ENCODE data around the gene ARHGAP4.
A peak's percentile ranks its signal among the peaks of the same experiment; 100 is the strongest.

ARHGAP4 gene

GRCh38 chrX:153971124-153971449 lies 45.0 kb upstream of the ARHGAP4 start:
- peak overlapping the region; percentile 90 for H3K9ac ChIP-seq (ENCODE audit: low read depth, low read length, poor library complexity)
- H2BK15ac ChIP-seq (ENCODE audit: low read length) = no peak overlapping the region
- peak overlapping the region; percentile 78 for H2AFZ ChIP-seq (ENCODE audit: low read length)
- H2BK120ac ChIP-seq (ENCODE audit: low read depth, low read length) = peak overlapping the region; percentile 91
- peaks cover 0 to 34% of the 10 kb centered on the region in 2 donors for H3K36me3 ChIP-seq (replicated peaks in 1 of 2; ENCODE audit: control insufficient read depth in 2 of 2, insufficient read depth in 2 of 2, low read length in 2 of 2)
- H3K18ac ChIP-seq (ENCODE audit: low read length) = peak overlapping the region; percentile 98
- WGBS, 2 donors (ENCODE audit: extremely low coverage in 2 of 2, insufficient read length in 2 of 2, insufficient replicate concordance in 1 of 2) = no CpG with 5 or more reads among the region's 34 CpGs
- H3K4ac ChIP-seq (ENCODE audit: low read length) = no peak overlapping the region
- H3K4me2 ChIP-seq (ENCODE audit: insufficient read depth, low read length, poor library complexity, severe bottlenecking) = peak overlapping the region; percentile 57
- peak overlapping the region; percentile 94 for H2AK5ac ChIP-seq (ENCODE audit: low read depth, low read length)
- peak overlapping the region; percentile 66 to 88 for H3K4me3 ChIP-seq (ENCODE audit: low read length in 2 of 2)
- H2BK12ac ChIP-seq (ENCODE audit: low read length) = no peak overlapping the region
- H3K4me1 ChIP-seq (ENCODE audit: control insufficient read depth in 2 of 2, insufficient read depth in 1 of 2, low read depth in 1 of 2, low read length in 2 of 2) = peaks cover 18 to 32% of the 10 kb centered on the region in 2 donors
- peaks cover 0 to 16% (median 0%) of the 10 kb centered on the region in 3 experiments for H3K27me3 ChIP-seq (ENCODE audit: control insufficient read depth in 3 of 3, insufficient read depth in 3 of 3, low read depth in 1 of 3, low read length in 3 of 3)
- H3K79me1 ChIP-seq (ENCODE audit: low read depth, low read length) = peaks cover 8% of the 10 kb centered on the region
- H3K14ac ChIP-seq (ENCODE audit: low read length) = peak overlapping the region; percentile 71
- peak overlapping the region; percentile 87 for H2BK5ac ChIP-seq (ENCODE audit: low read length)
- peak overlapping the region; percentile 99 for H3K27ac ChIP-seq (replicated peaks; ENCODE audit: low read length)
- H3K23ac ChIP-seq (ENCODE audit: low read depth, low read length, poor library complexity) = peak overlapping the region; percentile 85
- H4K91ac ChIP-seq (ENCODE audit: low read depth, low read length, poor library complexity) = no peak overlapping the region
- DNase-seq (ENCODE audit: low spot score) = peak; percentile 58
- H4K8ac ChIP-seq (ENCODE audit: low read depth, low read length) = peak overlapping the region; percentile 3
- no peaks in the 10 kb centered on the region for H3K9me3 ChIP-seq (replicated peaks in 1 of 2; ENCODE audit: control insufficient read depth in 2 of 2, insufficient read depth in 1 of 2, low read depth in 1 of 2, low read length in 2 of 2)

- peak overlapping the region; percentile 81 for H2AK5ac ChIP-seq (ENCODE audit: low read depth, low read length)
- H3K4ac ChIP-seq (ENCODE audit: low read length) = no peak overlapping the region
- H2BK15ac ChIP-seq (ENCODE audit: low read length) = no peak overlapping the region
- H3K4me3 ChIP-seq (ENCODE audit: low read length in 2 of 2) = peak overlapping the region; percentile 66 to 88
- peak overlapping the region; percentile 98 for H3K18ac ChIP-seq (ENCODE audit: low read length)
- H3K9ac ChIP-seq (ENCODE audit: low read depth, low read length, poor library complexity) = peak overlapping the region; percentile 90
- WGBS, 2 donors (ENCODE audit: extremely low coverage in 2 of 2, insufficient read length in 2 of 2, insufficient replicate concordance in 1 of 2) = no CpG with 5 or more reads among the region's 49 CpGs
- DNase-seq (ENCODE audit: low spot score) = peak; percentile 46
- H3K79me1 ChIP-seq (ENCODE audit: low read depth, low read length) = peaks cover 8% of the 10 kb centered on the region
- H3K9me3 ChIP-seq (replicated peaks in 1 of 2; ENCODE audit: control insufficient read depth in 2 of 2, insufficient read depth in 1 of 2, low read depth in 1 of 2, low read length in 2 of 2) = no peaks in the 10 kb centered on the region
- no peak overlapping the region for H4K91ac ChIP-seq (ENCODE audit: low read depth, low read length, poor library complexity)
- H2AFZ ChIP-seq (ENCODE audit: low read length) = peak overlapping the region; percentile 78
- peaks cover 18 to 32% of the 10 kb centered on the region in 2 donors for H3K4me1 ChIP-seq (ENCODE audit: control insufficient read depth in 2 of 2, insufficient read depth in 1 of 2, low read depth in 1 of 2, low read length in 2 of 2)
- peak overlapping the region; percentile 99 for H3K27ac ChIP-seq (replicated peaks; ENCODE audit: low read length)
- peak overlapping the region; percentile 85 for H3K23ac ChIP-seq (ENCODE audit: low read depth, low read length, poor library complexity)
- peak overlapping the region; percentile 38 for H3K14ac ChIP-seq (ENCODE audit: low read length)
- H3K36me3 ChIP-seq (replicated peaks in 1 of 2; ENCODE audit: control insufficient read depth in 2 of 2, insufficient read depth in 2 of 2, low read length in 2 of 2) = peaks cover 0 to 38% of the 10 kb centered on the region in 2 donors
- H2BK5ac ChIP-seq (ENCODE audit: low read length) = peak overlapping the region; percentile 87
- peak overlapping the region; percentile 57 for H3K4me2 ChIP-seq (ENCODE audit: insufficient read depth, low read length, poor library complexity, severe bottlenecking)
- H4K8ac ChIP-seq (ENCODE audit: low read depth, low read length) = no peak overlapping the region
- H3K27me3 ChIP-seq (ENCODE audit: control insufficient read depth in 3 of 3, insufficient read depth in 3 of 3, low read depth in 1 of 3, low read length in 3 of 3) = peaks cover 0 to 12% (median 0%) of the 10 kb centered on the region in 3 experiments
- no peak overlapping the region for H2BK120ac ChIP-seq (ENCODE audit: low read depth, low read length)
- no peak overlapping the region for H2BK12ac ChIP-seq (ENCODE audit: low read length)
Observed at GRCh38 chrX:153970357-153971123, 44.5 kb upstream of the ARHGAP4 start.

- no peak for DNase-seq (ENCODE audit: low spot score)
- H2BK12ac ChIP-seq (ENCODE audit: low read length) = no peak overlapping the region
- H3K9ac ChIP-seq (ENCODE audit: low read depth, low read length, poor library complexity) = peak overlapping the region; percentile 21
- H3K4ac ChIP-seq (ENCODE audit: low read length) = no peak overlapping the region
- H2BK15ac ChIP-seq (ENCODE audit: low read length) = no peak overlapping the region
- H2BK5ac ChIP-seq (ENCODE audit: low read length) = no peak overlapping the region
- H3K79me1 ChIP-seq (ENCODE audit: low read depth, low read length) = peaks cover 8% of the 10 kb centered on the region
- H3K4me3 ChIP-seq (ENCODE audit: low read length in 2 of 2) = peak overlapping the region; percentile 66 to 80
- H3K4me1 ChIP-seq (ENCODE audit: control insufficient read depth in 2 of 2, insufficient read depth in 1 of 2, low read depth in 1 of 2, low read length in 2 of 2) = peaks cover 18 to 32% of the 10 kb centered on the region in 2 donors
- peak overlapping the region; percentile 70 for H3K27ac ChIP-seq (replicated peaks; ENCODE audit: low read length)
- H4K8ac ChIP-seq (ENCODE audit: low read depth, low read length) = no peak overlapping the region
- H3K14ac ChIP-seq (ENCODE audit: low read length) = no peak overlapping the region
- H2AK5ac ChIP-seq (ENCODE audit: low read depth, low read length) = no peak overlapping the region
- no CpG with 5 or more reads among the region's 26 CpGs for WGBS, 2 donors (ENCODE audit: extremely low coverage in 2 of 2, insufficient read length in 2 of 2, insufficient replicate concordance in 1 of 2)
- H2BK120ac ChIP-seq (ENCODE audit: low read depth, low read length) = no peak overlapping the region
- peaks cover 0 to 15% (median 0%) of the 10 kb centered on the region in 3 experiments for H3K27me3 ChIP-seq (ENCODE audit: control insufficient read depth in 3 of 3, insufficient read depth in 3 of 3, low read depth in 1 of 3, low read length in 3 of 3)
- peak overlapping the region; percentile 69 for H3K4me2 ChIP-seq (ENCODE audit: insufficient read depth, low read length, poor library complexity, severe bottlenecking)
- H3K18ac ChIP-seq (ENCODE audit: low read length) = no peak overlapping the region
- H3K36me3 ChIP-seq (replicated peaks in 1 of 2; ENCODE audit: control insufficient read depth in 2 of 2, insufficient read depth in 2 of 2, low read length in 2 of 2) = peaks cover 0 to 44% of the 10 kb centered on the region in 2 donors
- peak overlapping the region; percentile 17 for H3K23ac ChIP-seq (ENCODE audit: low read depth, low read length, poor library complexity)
- H3K9me3 ChIP-seq (replicated peaks in 1 of 2; ENCODE audit: control insufficient read depth in 2 of 2, insufficient read depth in 1 of 2, low read depth in 1 of 2, low read length in 2 of 2) = no peaks in the 10 kb centered on the region
- H4K91ac ChIP-seq (ENCODE audit: low read depth, low read length, poor library complexity) = no peak overlapping the region
- H2AFZ ChIP-seq (ENCODE audit: low read length) = peak overlapping the region; percentile 53
Observed at GRCh38 chrX:153969904-153970356, 43.9 kb upstream of the ARHGAP4 start.

- Histone ChIP-seq H4K8ac (ENCODE audit: low read depth, low read length) (no peak overlapping the region), H3K9me3 (replicated peaks in 1 of 2; ENCODE audit: control insufficient read depth in 2 of 2, insufficient read depth in 1 of 2, low read depth in 1 of 2, low read length in 2 of 2) (no peaks in the 10 kb centered on the region), H3K4ac (ENCODE audit: low read length) (no peak overlapping the region), H3K4me1 (ENCODE audit: control insufficient read depth in 2 of 2, insufficient read depth in 1 of 2, low read depth in 1 of 2, low read length in 2 of 2) (peaks cover 16 to 32% of the 10 kb centered on the region in 2 donors), H2BK120ac (ENCODE audit: low read depth, low read length) (no peak overlapping the region), H3K23ac (ENCODE audit: low read depth, low read length, poor library complexity) (peak overlapping the region; percentile 17), H3K79me1 (ENCODE audit: low read depth, low read length) (peaks cover 8% of the 10 kb centered on the region), H3K27ac (replicated peaks; ENCODE audit: low read length) (peak overlapping the region; percentile 70), H3K27me3 (ENCODE audit: control insufficient read depth in 3 of 3, insufficient read depth in 3 of 3, low read depth in 1 of 3, low read length in 3 of 3) (peaks cover 0 to 12% (median 0%) of the 10 kb centered on the region in 3 experiments), H2BK12ac (ENCODE audit: low read length) (no peak overlapping the region), H2AK5ac (ENCODE audit: low read depth, low read length) (no peak overlapping the region), H2AFZ (ENCODE audit: low read length) (no peak overlapping the region), H3K14ac (ENCODE audit: low read length) (peak overlapping the region; percentile 38), H3K36me3 (replicated peaks in 1 of 2; ENCODE audit: control insufficient read depth in 2 of 2, insufficient read depth in 2 of 2, low read length in 2 of 2) (peaks cover 2 to 50% of the 10 kb centered on the region in 2 donors), H3K18ac (ENCODE audit: low read length) (no peak overlapping the region), H4K91ac (ENCODE audit: low read depth, low read length, poor library complexity) (no peak overlapping the region), H3K4me2 (ENCODE audit: insufficient read depth, low read length, poor library complexity, severe bottlenecking) (peak overlapping the region; percentile 69), H2BK5ac (ENCODE audit: low read length) (no peak overlapping the region), H3K4me3 (ENCODE audit: low read length in 2 of 2) (peak overlapping the region; percentile 66 to 80), H3K9ac (ENCODE audit: low read depth, low read length, poor library complexity) (peak overlapping the region; percentile 84), H2BK15ac (ENCODE audit: low read length) (no peak overlapping the region)
- no peak for DNase-seq (ENCODE audit: low spot score)
- WGBS, 2 donors (ENCODE audit: extremely low coverage in 2 of 2, insufficient read length in 2 of 2, insufficient replicate concordance in 1 of 2) = no CpG with 5 or more reads among the region's 25 CpGs
Observed at GRCh38 chrX:153969125-153969903, 43.2 kb upstream of the ARHGAP4 start.
